ENCODE data around the gene KCNJ9. TPM values are rescaled to one million over a fixed set of nuclear protein-coding genes. Genes with fewer than 3 reads are reported as not detected.
A peak's percentile ranks its signal among the peaks of the same experiment; 100 is the strongest.

KCNJ9 gene
- total RNA-seq, 1 donor from 2014 or later = not detected

DNA sequence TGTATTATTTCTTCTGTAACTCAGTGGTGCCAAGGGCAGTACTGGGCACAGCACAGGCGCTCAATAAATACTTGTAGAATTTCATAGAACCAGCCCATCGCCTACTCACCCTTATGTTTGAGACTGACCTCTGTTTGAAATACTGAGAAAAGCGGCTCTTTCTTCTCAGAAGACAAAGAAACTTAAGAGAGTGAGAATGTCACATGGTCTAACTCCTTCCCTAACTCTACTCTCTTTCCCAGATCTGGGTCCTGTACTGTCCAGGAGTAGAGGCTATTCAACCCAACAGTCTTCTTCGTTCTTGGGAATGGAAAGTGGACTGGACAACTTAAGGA lies 12.9 kb downstream of the KCNJ9 start:
- Mint-ChIP-seq H3K4me1 (ENCODE audit: low read depth, unreplicated experiment) (peaks cover 6% of the 10 kb centered on the region), H3K27ac (ENCODE audit: unreplicated experiment) (no peak overlapping the region), H3K9me3 (ENCODE audit: unreplicated experiment) (no peaks in the 10 kb centered on the region), H3K36me3 (ENCODE audit: low read depth, unreplicated experiment) (peaks cover 2% of the 10 kb centered on the region), H3K27me3 (ENCODE audit: low read depth, unreplicated experiment) (no peaks in the 10 kb centered on the region), H3K4me3 (ENCODE audit: unreplicated experiment) (no peak overlapping the region)
- H3K4me3 ChIP-seq (ENCODE audit: insufficient read depth, low read depth, low read length) = no peak overlapping the region
- H3K27me3 ChIP-seq (ENCODE audit: insufficient read depth, low read length) = no peaks in the 10 kb centered on the region
- H3K36me3 ChIP-seq (ENCODE audit: insufficient read depth, low read length) = no peaks in the 10 kb centered on the region
- no peak overlapping the region for H3K9ac ChIP-seq (ENCODE audit: low read length)
- FAIRE-seq (no peak), DNase-seq (ENCODE audit: low read depth) (no peak)
- no peak overlapping the region for H3K4me2 ChIP-seq (ENCODE audit: low read length)
- H3K9me3 ChIP-seq (ENCODE audit: insufficient read depth, low read depth, low read length) = no peaks in the 10 kb centered on the region
- no peak overlapping the region for H2AFZ ChIP-seq (ENCODE audit: low read depth, low read length)
- no peaks in the 10 kb centered on the region for H3K79me2 ChIP-seq (ENCODE audit: insufficient read depth, low read length)
- TF ChIP-seq CTCF (IDR thresholded peaks at IDR 0.05; ENCODE audit: insufficient read depth, low read depth, low read length) (no peak), EZH2 (IDR thresholded peaks at IDR 0.05; ENCODE audit: insufficient read depth, low read length) (no peak)
- peaks cover 6% of the 10 kb centered on the region for H4K20me1 ChIP-seq (ENCODE audit: insufficient read depth, low read length)
- H3K4me1 ChIP-seq (ENCODE audit: insufficient read depth, low read length) = peaks cover 8% of the 10 kb centered on the region
- H3K27ac ChIP-seq (ENCODE audit: low read depth, low read length) = no peak overlapping the region

GRCh38 chr1:160094806-160095205 lies 13.5 kb downstream of the KCNJ9 start:
- H3K36me3 Mint-ChIP-seq (ENCODE audit: low read depth, unreplicated experiment) = peaks cover 2% of the 10 kb centered on the region
- no peak overlapping the region for H3K4me3 Mint-ChIP-seq (ENCODE audit: unreplicated experiment)
- no peak overlapping the region for H3K27ac Mint-ChIP-seq (ENCODE audit: unreplicated experiment)
- H3K4me3 ChIP-seq (ENCODE audit: insufficient read depth, low read depth, low read length) = no peak overlapping the region
- FAIRE-seq (no peak), DNase-seq (ENCODE audit: low read depth) (no peak)
- no peaks in the 10 kb centered on the region for H3K27me3 Mint-ChIP-seq (ENCODE audit: low read depth, unreplicated experiment)
- no peak for TF ChIP-seq CTCF (IDR thresholded peaks at IDR 0.05; ENCODE audit: insufficient read depth, low read depth, low read length)
- TF ChIP-seq EZH2 (IDR thresholded peaks at IDR 0.05; ENCODE audit: insufficient read depth, low read length) = no peak
- H3K4me1 Mint-ChIP-seq (ENCODE audit: low read depth, unreplicated experiment) = peaks cover 6% of the 10 kb centered on the region
- no peak overlapping the region for H2AFZ ChIP-seq (ENCODE audit: low read depth, low read length)
- H4K20me1 ChIP-seq (ENCODE audit: insufficient read depth, low read length) = peaks cover 6% of the 10 kb centered on the region
- H3K9ac ChIP-seq (ENCODE audit: low read length) = no peak overlapping the region
- no peaks in the 10 kb centered on the region for H3K9me3 Mint-ChIP-seq (ENCODE audit: unreplicated experiment)
- no peaks in the 10 kb centered on the region for H3K36me3 ChIP-seq (ENCODE audit: insufficient read depth, low read length)
- no peaks in the 10 kb centered on the region for H3K27me3 ChIP-seq (ENCODE audit: insufficient read depth, low read length)
- H3K4me1 ChIP-seq (ENCODE audit: insufficient read depth, low read length) = peaks cover 9% of the 10 kb centered on the region
- no peaks in the 10 kb centered on the region for H3K79me2 ChIP-seq (ENCODE audit: insufficient read depth, low read length)
- no peaks in the 10 kb centered on the region for H3K9me3 ChIP-seq (ENCODE audit: insufficient read depth, low read depth, low read length)
- H3K4me2 ChIP-seq (ENCODE audit: low read length) = no peak overlapping the region
- H3K27ac ChIP-seq (ENCODE audit: low read depth, low read length) = no peak overlapping the region

- Histone ChIP-seq H3K27ac (ENCODE audit: low read depth, low read length) (no peak overlapping the region), H2AFZ (ENCODE audit: low read depth, low read length) (peak overlapping the region; percentile 9), H3K9me3 (ENCODE audit: insufficient read depth, low read depth, low read length) (no peaks in the 10 kb centered on the region), H3K4me2 (ENCODE audit: low read length) (no peak overlapping the region), H4K20me1 (ENCODE audit: insufficient read depth, low read length) (peaks cover 6% of the 10 kb centered on the region), H3K4me3 (ENCODE audit: insufficient read depth, low read depth, low read length) (no peak overlapping the region), H3K4me1 (ENCODE audit: insufficient read depth, low read length) (peaks cover 9% of the 10 kb centered on the region), H3K79me2 (ENCODE audit: insufficient read depth, low read length) (no peaks in the 10 kb centered on the region), H3K27me3 (ENCODE audit: insufficient read depth, low read length) (no peaks in the 10 kb centered on the region), H3K36me3 (ENCODE audit: insufficient read depth, low read length) (no peaks in the 10 kb centered on the region), H3K9ac (ENCODE audit: low read length) (no peak overlapping the region)
- FAIRE-seq = no peak
- Mint-ChIP-seq H3K27ac (ENCODE audit: unreplicated experiment) (no peak overlapping the region), H3K9me3 (ENCODE audit: unreplicated experiment) (no peaks in the 10 kb centered on the region), H3K27me3 (ENCODE audit: low read depth, unreplicated experiment) (no peaks in the 10 kb centered on the region), H3K4me3 (ENCODE audit: unreplicated experiment) (no peak overlapping the region), H3K36me3 (ENCODE audit: low read depth, unreplicated experiment) (peaks cover 2% of the 10 kb centered on the region), H3K4me1 (ENCODE audit: low read depth, unreplicated experiment) (peaks cover 6% of the 10 kb centered on the region)
- DNase-seq (ENCODE audit: low read depth) = no peak
- no peak for TF ChIP-seq EZH2 (IDR thresholded peaks at IDR 0.05; ENCODE audit: insufficient read depth, low read length)
- no peak for TF ChIP-seq CTCF (IDR thresholded peaks at IDR 0.05; ENCODE audit: insufficient read depth, low read depth, low read length)
Measured at GRCh38 chr1:160095382-160096105, 14.2 kb downstream of the KCNJ9 start.

All from astrocyte (in vitro differentiated cells and primary cell).